C4-2B (cell line): Measurements from ENCODE around the gene DERL3.

ENCODE experiments used
- H3K27ac ChIP-seq: fragments of 450-650 bp; 2 replicates; pipeline ENCODE4 v1.5.1; 2017
- CTCF ChIP-seq: fragments of 450-650 bp; conservative IDR thresholded peaks from 2 replicates; pipeline ENCODE4 v1.5.1; 2017; ENCODE audit warnings: mild to moderate bottlenecking
- ZFX ChIP-seq: fragments of 450-650 bp; IDR thresholded peaks from 2 replicates; pipeline ENCODE4 v1.6.1; 2017

DERL3 gene

GRCh38 chr22:23827351-23827995 is 11.3 kb downstream of the DERL3 start:
- no peak overlapping the region for H3K27ac ChIP-seq

GRCh38 chr22:23826510-23827350 is 12.1 kb downstream of the DERL3 start:
- TF ChIP-seq ZFX (no peak), CTCF (no peak)

More at GRCh38 chr22:23827351-23827995, 11.3 kb downstream of the DERL3 start:
- TF ChIP-seq CTCF (no peak), ZFX (no peak)

GRCh38 chr22:23825246-23825905 is 13.4 kb downstream of the DERL3 start:
- H3K27ac ChIP-seq = no peak overlapping the region

More at GRCh38 chr22:23826510-23827350, 12.1 kb downstream of the DERL3 start:
- H3K27ac ChIP-seq = no peak overlapping the region

GRCh38 chr22:23824476-23825245 is 14.1 kb downstream of the DERL3 start:
- TF ChIP-seq ZFX (no peak), CTCF (no peak)
- H3K27ac ChIP-seq = no peak overlapping the region

More at GRCh38 chr22:23825246-23825905, 13.4 kb downstream of the DERL3 start:
- TF ChIP-seq CTCF (no peak), ZFX (no peak)

GRCh38 chr22:23823331-23823791 is 15.4 kb downstream of the DERL3 start:
- H3K27ac ChIP-seq = no peak overlapping the region
- TF ChIP-seq ZFX (no peak), CTCF (no peak)

GRCh38 chr22:23822101-23822671 is 16.6 kb downstream of the DERL3 start:
- TF ChIP-seq CTCF (no peak), ZFX (no peak)
- H3K27ac ChIP-seq = no peak overlapping the region
